ENCODE data around the gene ESD. TPM values are rescaled to one million over a fixed set of nuclear protein-coding genes. Genes with fewer than 3 reads are reported as not detected.

Gene ESD
- total RNA-seq, 1 donor from 2014 or later: 107 TPM

- intact Hi-C loops (cut with DNase I): no loop called here
- H3K4me1 ChIP-seq: no peaks in the 10 kb centered on the region
- no peak overlapping the region for H3K27ac ChIP-seq
- H3K27me3 ChIP-seq: no peaks in the 10 kb centered on the region
- peaks cover 0 to 22% of the 10 kb centered on the region in 2 donors for H3K36me3 ChIP-seq
- DNase-seq (ENCODE audit: extremely low spot score in 2 of 2): no peak
- H3K4me3 ChIP-seq: no peak overlapping the region
- H3K9me3 ChIP-seq: no peaks in the 10 kb centered on the region
- TF ChIP-seq POLR2AphosphoS5 (IDR thresholded peaks at IDR 0.05; ENCODE audit: insufficient read depth in 1 of 2, low read depth in 1 of 2) (no peak), CTCF (IDR thresholded peaks at IDR 0.05) (no peak), POLR2A (IDR thresholded peaks at IDR 0.05) (no peak)
Observed at GRCh38 chr13:46735425-46735824, 61.5 kb downstream of the ESD start.

- intact Hi-C loops (cut with DNase I): no loop called here
Observed at GRCh38 chr13:46731535-46731934, 65.4 kb downstream of the ESD start.

DNA sequence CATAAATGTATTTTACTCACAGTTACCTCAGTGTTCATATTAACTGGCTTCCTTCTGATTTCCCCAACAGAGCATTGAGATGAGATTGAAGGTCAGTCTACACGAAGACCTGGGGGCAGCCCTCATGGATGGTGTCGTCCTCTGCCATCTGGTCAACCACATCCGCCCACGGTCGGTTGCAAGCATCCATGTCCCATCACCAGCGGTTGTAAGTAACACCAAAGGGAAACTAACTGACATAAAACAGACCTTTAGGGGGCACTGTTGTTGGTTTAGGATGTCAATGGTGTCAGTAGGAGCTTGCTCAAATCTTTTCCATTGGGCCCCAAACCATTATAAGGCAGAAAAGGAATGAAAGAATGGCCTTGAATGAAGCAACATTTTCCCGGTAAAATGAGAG is 68.2 kb downstream of the ESD start:
- DNase-seq (ENCODE audit: extremely low spot score in 2 of 2): no peak
- Histone ChIP-seq H3K27ac (no peak overlapping the region), H3K4me1 (no peaks in the 10 kb centered on the region), H3K9me3 (no peaks in the 10 kb centered on the region), H3K27me3 (no peaks in the 10 kb centered on the region), H3K4me3 (no peak overlapping the region), H3K36me3 (peaks cover 0 to 72% of the 10 kb centered on the region in 2 donors)
- no peak for TF ChIP-seq POLR2A (IDR thresholded peaks at IDR 0.05)
- intact Hi-C loops (cut with DNase I): no loop called here

More at GRCh38 chr13:46731535-46731934, 65.4 kb downstream of the ESD start:
- Histone ChIP-seq H3K9me3 (no peaks in the 10 kb centered on the region), H3K4me1 (no peaks in the 10 kb centered on the region), H3K36me3 (peaks cover 0 to 47% of the 10 kb centered on the region in 2 donors), H3K27ac (no peak overlapping the region), H3K27me3 (no peaks in the 10 kb centered on the region), H3K4me3 (no peak overlapping the region)
- TF ChIP-seq POLR2A (IDR thresholded peaks at IDR 0.05) (no peak), POLR2AphosphoS5 (IDR thresholded peaks at IDR 0.05; ENCODE audit: insufficient read depth in 1 of 2, low read depth in 1 of 2) (no peak), CTCF (IDR thresholded peaks at IDR 0.05) (no peak)
- no peak for DNase-seq (ENCODE audit: extremely low spot score in 2 of 2)

DNA sequence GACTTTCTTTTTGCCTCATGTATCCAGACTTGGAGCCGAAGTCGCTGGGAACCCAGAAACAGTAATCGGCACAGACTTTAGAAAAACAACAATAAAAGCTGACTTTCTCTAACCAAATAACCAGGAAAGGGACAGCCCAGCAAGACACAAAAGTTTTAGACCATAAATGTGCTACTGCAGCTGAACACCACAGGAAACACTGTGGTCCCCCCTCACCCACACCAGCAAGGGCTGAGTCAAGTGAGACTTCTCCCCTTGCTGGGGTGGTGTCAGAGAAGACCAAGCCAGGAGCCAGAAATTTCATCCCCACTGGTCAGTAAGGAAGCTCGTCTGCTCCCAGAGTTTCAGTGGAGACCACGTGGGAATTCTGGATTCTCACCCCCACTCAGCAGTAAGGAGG is 70.6 kb downstream of the ESD start:
- no peak for TF ChIP-seq POLR2A (IDR thresholded peaks at IDR 0.05)
- TF ChIP-seq CTCF (IDR thresholded peaks at IDR 0.05): no peak
- no peak for TF ChIP-seq POLR2AphosphoS5 (IDR thresholded peaks at IDR 0.05; ENCODE audit: insufficient read depth in 1 of 2, low read depth in 1 of 2)
- intact Hi-C loops (cut with DNase I): no loop called here
- H3K27me3 ChIP-seq: no peaks in the 10 kb centered on the region
- DNase-seq (ENCODE audit: extremely low spot score in 2 of 2): no peak
- H3K4me3 ChIP-seq: no peak overlapping the region
- H3K9me3 ChIP-seq: no peaks in the 10 kb centered on the region
- no peaks in the 10 kb centered on the region for H3K4me1 ChIP-seq
- H3K27ac ChIP-seq: no peak overlapping the region
- peaks cover 0 to 62% of the 10 kb centered on the region in 2 donors for H3K36me3 ChIP-seq

Other genes with a start within 250 kb of the ESD start
- gene LRCH1, start 244.0 kb downstream of the ESD start, total RNA-seq: 21.4 TPM
- 2.2 TPM for gene HTR2A, start 99.9 kb upstream of the ESD start, total RNA-seq